ENCODE results near the gene PREP.
"Not testable (repeated sequence)": the region's sequence is repeated elsewhere in the genome, so short reads cannot be mapped to it uniquely, and the experiment has no call there.

PREP gene

GRCh38 chr6:105338350-105338983 lies 64.4 kb downstream of the PREP start:
- DNase-seq, result not testable (repeated sequence)

GRCh38 chr6:105336986-105337385 lies 65.9 kb downstream of the PREP start:
- no peak for DNase-seq

- no peak for DNase-seq
These were observed 70.3 kb downstream of the PREP start for GRCh38 chr6:105332576-105332975.

- no peak for DNase-seq
These were observed 71.0 kb downstream of the PREP start for GRCh38 chr6:105331927-105332326.

- no peak for DNase-seq
These were observed 72.0 kb downstream of the PREP start for GRCh38 chr6:105330913-105331312.

GRCh38 chr6:105330364-105330763 lies 72.5 kb downstream of the PREP start:
- DNase-seq, result no peak

GRCh38 chr6:105326833-105327770 lies 75.8 kb downstream of the PREP start:
- no peak for DNase-seq

GRCh38 chr6:105326216-105326615 lies 76.7 kb downstream of the PREP start:
- DNase-seq, result no peak

- DNase-seq, result no peak
These were observed 78.4 kb downstream of the PREP start for GRCh38 chr6:105324386-105324950.

GRCh38 chr6:105322499-105323225 lies 80.2 kb downstream of the PREP start:
- DNase-seq, result no peak

GRCh38 chr6:105321728-105322127 lies 81.2 kb downstream of the PREP start:
- no peak for DNase-seq

- no peak for DNase-seq
These were observed 81.7 kb downstream of the PREP start for GRCh38 chr6:105321207-105321606.

GRCh38 chr6:105320765-105321164 lies 82.1 kb downstream of the PREP start:
- no peak for DNase-seq

- DNase-seq, result no peak
These were observed 82.6 kb downstream of the PREP start for GRCh38 chr6:105320271-105320670.

GRCh38 chr6:105319331-105319730 lies 83.6 kb downstream of the PREP start:
- no peak for DNase-seq

GRCh38 chr6:105318660-105319059 lies 84.2 kb downstream of the PREP start:
- DNase-seq, result no peak

GRCh38 chr6:105317607-105318533 lies 85.0 kb downstream of the PREP start:
- DNase-seq, result no peak

- DNase-seq, result no peak
These were observed 89.7 kb downstream of the PREP start for GRCh38 chr6:105313211-105313610.

GRCh38 chr6:105310947-105311346 lies 91.9 kb downstream of the PREP start:
- no peak for DNase-seq

GRCh38 chr6:105310371-105310770 lies 92.5 kb downstream of the PREP start:
- no peak for DNase-seq

GRCh38 chr6:105308840-105309239 lies 94.0 kb downstream of the PREP start:
- DNase-seq, result no peak

- DNase-seq, result no peak
These were observed 97.4 kb downstream of the PREP start for GRCh38 chr6:105305521-105305920.
